NB4 (cell line): ENCODE data around the gene SERPINA4.

Experiments
- MYC ChIP-seq: IDR thresholded peaks from 2 replicates; pipeline ENCODE4 v1.6.1; 2011; ENCODE audit warnings: low read depth, low read length
- TF ChIP-seq, protein P1 (sequence below): IDR thresholded peaks from one replicate; pipeline ENCODE4 v1.5.1; 2012; ENCODE audit warnings: low read depth, low read length

DNA sequence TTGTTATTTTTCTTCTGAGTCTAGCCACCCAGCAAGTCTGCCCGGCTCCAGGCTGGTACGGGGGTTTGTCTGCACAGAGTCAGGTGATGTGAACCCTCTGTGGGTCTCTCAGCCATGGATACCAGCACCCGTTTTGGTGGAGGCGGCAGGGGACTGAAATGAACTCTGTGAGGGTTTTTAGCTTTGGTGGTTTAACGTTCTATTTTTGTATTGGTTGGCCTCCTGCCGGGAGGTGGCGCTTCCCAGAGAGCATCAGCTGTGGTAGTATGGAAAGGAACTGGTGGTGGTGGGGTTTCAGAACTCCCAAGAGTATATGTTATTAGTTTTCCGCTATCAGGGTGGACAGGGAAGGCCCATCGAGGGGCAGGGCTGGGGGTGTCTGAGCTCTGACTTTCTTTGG is 5.3 kb upstream of the SERPINA4 start:
- TF ChIP-seq MYC = no peak
- TF ChIP-seq, protein P1, sequence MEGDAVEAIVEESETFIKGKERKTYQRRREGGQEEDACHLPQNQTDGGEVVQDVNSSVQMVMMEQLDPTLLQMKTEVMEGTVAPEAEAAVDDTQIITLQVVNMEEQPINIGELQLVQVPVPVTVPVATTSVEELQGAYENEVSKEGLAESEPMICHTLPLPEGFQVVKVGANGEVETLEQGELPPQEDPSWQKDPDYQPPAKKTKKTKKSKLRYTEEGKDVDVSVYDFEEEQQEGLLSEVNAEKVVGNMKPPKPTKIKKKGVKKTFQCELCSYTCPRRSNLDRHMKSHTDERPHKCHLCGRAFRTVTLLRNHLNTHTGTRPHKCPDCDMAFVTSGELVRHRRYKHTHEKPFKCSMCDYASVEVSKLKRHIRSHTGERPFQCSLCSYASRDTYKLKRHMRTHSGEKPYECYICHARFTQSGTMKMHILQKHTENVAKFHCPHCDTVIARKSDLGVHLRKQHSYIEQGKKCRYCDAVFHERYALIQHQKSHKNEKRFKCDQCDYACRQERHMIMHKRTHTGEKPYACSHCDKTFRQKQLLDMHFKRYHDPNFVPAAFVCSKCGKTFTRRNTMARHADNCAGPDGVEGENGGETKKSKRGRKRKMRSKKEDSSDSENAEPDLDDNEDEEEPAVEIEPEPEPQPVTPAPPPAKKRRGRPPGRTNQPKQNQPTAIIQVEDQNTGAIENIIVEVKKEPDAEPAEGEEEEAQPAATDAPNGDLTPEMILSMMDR = no peak
